Bronchial epithelial cell (primary cell): ENCODE data around the gene LRP5. TPM values are rescaled to one million over a fixed set of nuclear protein-coding genes. Genes with fewer than 3 reads are reported as not detected.

Experiments used
- DNase-seq: peaks from one replicate; pipeline ENCODE4 v3.0.0-alpha.2; 2010; ENCODE audit warnings: low read depth
- FAIRE-seq: peaks from 2 replicates; lab custom pipeline; 2011; peaks lifted over from hg19 to GRCh38; lab: Jason Lieb, UNC
- H3K27me3 ChIP-seq: 2 replicates; pipeline ENCODE4 v1.5.1; 2011; ENCODE audit warnings: low read length; ENCODE audit not compliant: control insufficient read depth, insufficient read depth
- H3K36me3 ChIP-seq: 2 replicates; pipeline ENCODE4 v1.5.1; 2011; ENCODE audit warnings: low read length; ENCODE audit not compliant: control insufficient read depth, insufficient read depth
- H3K4me3 ChIP-seq: 2 replicates; pipeline ENCODE4 v1.5.1; 2011; ENCODE audit warnings: mild to moderate bottlenecking, low read depth, low read length, control low read depth
- total RNA-seq: library from RNA; depleted of rRNA; stranded (reverse); fragments of >200 nt; gene quantifications from 2 replicates; pipeline ENCODE4 v1.2.1, GENCODE V29; 2014
- TF ChIP-seq, protein P1 (sequence below): IDR thresholded peaks from 2 replicates; pipeline ENCODE4 v1.5.1; 2011; ENCODE audit warnings: mild to moderate bottlenecking, moderate library complexity, low read length, control low read depth, inconsistent platforms; ENCODE audit not compliant: insufficient read depth, severe bottlenecking

Gene LRP5
- total RNA-seq, 1 donor from 2014 or later: 21.6 TPM

DNA sequence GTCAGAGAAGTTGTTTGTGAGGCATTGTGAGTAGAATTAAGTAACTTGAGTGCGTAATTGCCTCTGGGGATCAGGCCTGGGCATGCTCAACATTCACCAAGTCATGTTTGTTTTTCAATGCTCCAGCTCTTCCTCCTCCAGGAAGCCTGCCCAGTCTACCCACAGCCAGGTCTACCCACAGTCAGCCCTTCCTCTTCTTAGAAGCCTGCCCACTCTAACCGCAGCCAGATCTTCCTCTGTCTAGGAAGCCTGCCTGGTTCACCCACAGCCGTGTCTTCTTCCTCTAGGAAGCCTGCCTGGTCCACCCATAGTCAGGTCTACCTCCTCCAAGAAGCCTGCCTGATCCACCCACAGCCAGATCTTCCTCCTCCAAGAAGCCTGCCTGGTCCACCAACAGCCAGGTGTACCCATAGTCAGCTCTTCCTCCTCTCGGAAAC is 25.0 kb downstream of the LRP5 start:
- DNase-seq (peak; percentile 86), FAIRE-seq (peak; percentile 55)
- Histone ChIP-seq H3K4me3 (no peak overlapping the region), H3K27me3 (no peaks in the 10 kb centered on the region), H3K36me3 (no peaks in the 10 kb centered on the region)
- TF ChIP-seq, protein P1, sequence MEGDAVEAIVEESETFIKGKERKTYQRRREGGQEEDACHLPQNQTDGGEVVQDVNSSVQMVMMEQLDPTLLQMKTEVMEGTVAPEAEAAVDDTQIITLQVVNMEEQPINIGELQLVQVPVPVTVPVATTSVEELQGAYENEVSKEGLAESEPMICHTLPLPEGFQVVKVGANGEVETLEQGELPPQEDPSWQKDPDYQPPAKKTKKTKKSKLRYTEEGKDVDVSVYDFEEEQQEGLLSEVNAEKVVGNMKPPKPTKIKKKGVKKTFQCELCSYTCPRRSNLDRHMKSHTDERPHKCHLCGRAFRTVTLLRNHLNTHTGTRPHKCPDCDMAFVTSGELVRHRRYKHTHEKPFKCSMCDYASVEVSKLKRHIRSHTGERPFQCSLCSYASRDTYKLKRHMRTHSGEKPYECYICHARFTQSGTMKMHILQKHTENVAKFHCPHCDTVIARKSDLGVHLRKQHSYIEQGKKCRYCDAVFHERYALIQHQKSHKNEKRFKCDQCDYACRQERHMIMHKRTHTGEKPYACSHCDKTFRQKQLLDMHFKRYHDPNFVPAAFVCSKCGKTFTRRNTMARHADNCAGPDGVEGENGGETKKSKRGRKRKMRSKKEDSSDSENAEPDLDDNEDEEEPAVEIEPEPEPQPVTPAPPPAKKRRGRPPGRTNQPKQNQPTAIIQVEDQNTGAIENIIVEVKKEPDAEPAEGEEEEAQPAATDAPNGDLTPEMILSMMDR: no peak

DNA sequence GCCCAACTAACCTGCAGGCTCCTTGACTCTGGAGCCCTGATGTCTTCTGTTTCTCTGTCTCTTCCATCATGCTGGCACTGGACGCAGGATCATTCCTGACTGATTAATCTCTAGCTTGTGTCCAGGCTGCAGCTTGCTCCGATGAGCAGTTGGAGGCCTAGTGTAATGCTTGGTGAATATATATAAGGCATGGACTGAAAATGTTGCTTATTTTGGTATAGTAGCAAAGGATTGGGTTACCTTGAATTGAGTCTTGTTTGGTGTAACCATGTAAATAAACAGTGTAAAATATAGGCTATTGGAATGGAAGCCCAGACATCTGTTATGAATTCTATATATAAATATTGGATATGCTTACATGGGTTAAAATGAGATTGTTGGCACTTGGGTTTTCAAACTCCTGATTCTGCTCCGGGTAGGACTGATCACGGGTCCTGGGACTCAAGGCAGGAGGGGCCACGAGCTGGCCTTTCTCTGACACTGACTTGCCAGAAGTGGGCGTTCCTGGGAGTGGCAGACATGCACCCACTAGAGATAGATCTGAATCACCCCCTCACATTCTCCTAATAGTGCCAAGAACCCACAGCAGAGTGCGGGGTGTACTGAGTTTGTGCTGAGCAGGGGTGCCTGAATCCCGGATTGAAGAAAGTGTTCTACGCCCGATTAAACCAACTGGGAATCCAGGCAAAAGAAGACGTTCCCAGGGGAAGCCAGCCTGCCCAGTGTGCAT is 25.8 kb downstream of the LRP5 start:
- DNase-seq (peak; percentile 89), FAIRE-seq (no peak)
- TF ChIP-seq, protein P1: no peak

DNA sequence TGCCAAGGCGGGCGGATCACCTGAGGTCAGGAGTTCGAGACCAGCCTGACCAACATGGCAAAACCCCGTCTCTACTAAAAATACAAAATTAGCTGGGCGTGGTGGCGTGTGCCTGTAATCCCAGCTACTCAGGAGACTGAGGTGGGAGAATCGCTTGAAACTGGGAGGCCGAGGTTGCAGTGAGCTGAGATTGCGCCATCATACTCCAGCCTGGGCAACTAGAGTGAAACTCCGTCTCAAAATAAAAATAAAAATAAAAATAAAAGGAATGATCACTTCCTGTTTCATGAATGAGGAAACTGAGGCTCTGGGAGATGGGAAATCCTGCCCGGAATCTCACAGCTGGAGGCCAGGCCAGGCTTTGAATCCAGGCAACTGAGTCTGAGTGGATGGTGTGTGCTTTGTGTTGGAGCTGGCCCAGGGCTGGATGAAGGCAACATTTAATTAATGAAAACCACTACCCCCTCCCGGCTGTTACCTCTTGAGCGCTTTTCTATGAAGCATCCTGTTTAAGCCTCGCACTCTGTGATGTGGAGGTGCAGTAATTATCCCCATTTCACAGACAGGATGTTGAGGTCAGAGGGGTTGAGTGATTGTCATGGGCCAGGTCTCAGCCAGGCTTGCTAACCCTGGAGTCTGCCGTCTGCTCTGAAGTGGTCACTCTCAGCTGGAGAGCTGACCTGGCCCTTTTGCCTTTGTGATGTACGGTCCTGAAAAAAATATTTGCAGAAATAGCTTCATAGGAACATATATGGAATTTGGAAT is 27.8 kb downstream of the LRP5 start:
- FAIRE-seq: no peak
- no peaks in the 10 kb centered on the region for H3K36me3 ChIP-seq
- TF ChIP-seq, protein P1: no peak
- no peak overlapping the region for H3K4me3 ChIP-seq
- H3K27me3 ChIP-seq: no peaks in the 10 kb centered on the region
- DNase-seq: no peak

More for the DNA sequence above, 25.8 kb downstream of the LRP5 start:
- Histone ChIP-seq H3K36me3 (no peaks in the 10 kb centered on the region), H3K4me3 (no peak overlapping the region), H3K27me3 (no peaks in the 10 kb centered on the region)

DNA sequence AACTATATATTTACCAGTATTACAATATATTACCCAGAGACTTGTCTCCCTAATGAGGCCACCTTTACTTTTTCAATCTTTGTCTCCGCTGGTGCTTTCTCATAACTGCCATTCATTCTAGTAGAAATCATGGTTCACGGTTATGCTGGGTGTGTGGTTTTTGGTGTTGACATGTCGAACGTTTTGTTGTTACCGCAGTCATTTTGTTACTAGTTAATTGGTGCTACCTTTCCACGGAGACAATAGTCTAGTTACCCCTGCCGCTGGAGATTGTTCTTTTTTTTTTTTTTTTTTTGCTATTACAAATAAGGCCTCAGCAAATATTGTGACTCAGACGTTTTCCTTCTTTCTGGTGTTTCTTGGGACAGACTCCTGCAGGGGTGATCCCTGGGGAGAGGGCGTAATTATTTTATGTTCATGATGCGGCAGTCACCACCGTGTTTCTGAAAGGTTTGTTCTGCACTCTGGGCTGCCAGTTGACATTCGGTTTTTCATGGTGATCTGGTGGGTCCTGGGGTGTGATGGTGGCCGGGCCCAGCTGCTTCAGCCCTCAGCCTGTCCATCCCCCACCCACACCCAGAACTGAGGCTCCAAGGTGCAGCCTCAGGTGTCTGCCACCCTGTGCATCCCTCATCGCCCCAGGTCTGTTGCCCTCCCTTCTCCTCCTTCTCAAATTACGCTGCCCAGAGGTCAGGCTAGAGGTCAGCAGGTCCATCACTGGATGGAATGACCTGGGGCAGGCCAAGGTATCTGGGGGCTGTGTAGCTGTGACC is 28.6 kb downstream of the LRP5 start:
- TF ChIP-seq, protein P1: no peak
- DNase-seq (peak; percentile 61), FAIRE-seq (no peak)
- no peaks in the 10 kb centered on the region for H3K27me3 ChIP-seq
- no peaks in the 10 kb centered on the region for H3K36me3 ChIP-seq
- no peak overlapping the region for H3K4me3 ChIP-seq

DNA sequence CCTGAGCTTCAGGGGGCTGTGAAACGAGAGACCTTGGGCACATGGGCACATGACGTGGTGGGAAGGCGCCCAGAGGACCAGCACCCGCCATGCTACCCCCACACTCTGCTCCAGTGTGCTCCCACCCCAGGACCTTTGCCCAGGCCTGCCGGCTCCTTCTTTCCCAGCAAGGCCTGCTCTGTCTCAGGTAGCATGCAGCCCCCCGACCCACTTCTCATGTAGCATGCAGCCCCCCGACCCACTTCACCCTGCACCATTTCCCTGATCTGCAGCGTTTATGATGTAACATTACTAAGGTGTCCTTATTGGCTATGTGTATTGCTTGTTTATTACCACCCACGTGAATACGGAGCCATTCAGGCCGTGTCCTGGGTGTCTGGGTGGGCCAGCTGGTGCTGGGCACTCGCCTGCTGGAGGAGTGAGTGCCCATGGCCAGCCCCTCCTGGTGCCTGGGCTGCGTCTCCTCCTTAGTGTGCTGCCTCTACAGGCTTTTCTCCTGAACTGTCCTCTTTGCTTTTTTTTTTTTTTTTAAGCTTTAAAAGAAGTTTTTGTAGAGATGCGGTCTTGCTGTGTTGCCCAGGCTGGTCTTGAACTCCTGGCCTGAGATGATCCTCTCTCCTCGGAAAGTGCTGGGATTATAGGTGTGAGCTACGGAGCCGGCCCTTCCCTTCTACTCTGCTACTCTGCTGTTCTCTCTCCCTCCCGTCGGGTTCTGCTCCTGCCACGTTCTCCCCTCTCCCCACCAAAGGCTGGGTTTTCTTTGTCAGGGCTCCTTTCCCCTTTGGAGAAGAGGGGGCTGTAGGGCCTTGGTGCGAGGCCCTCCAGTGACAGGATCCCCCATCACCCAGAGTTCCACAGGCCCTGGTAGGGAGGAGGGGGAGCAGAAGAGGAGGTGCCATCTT is 29.4 kb downstream of the LRP5 start:
- FAIRE-seq (no peak), DNase-seq (no peak)
- Histone ChIP-seq H3K36me3 (no peaks in the 10 kb centered on the region), H3K27me3 (no peaks in the 10 kb centered on the region), H3K4me3 (no peak overlapping the region)
- TF ChIP-seq, protein P1: peak; percentile 8
